Activated B cell treated with CpG ODN at 0.5 μM for 24 hours (primary cell): Measurements from ENCODE around the gene TM9SF2. TPM values are rescaled to one million over a fixed set of nuclear protein-coding genes. Genes with fewer than 3 reads are reported as not detected.

Source experiments
- ATAC-seq: fragments of 200-7000 bp; cut with Tn5 transposase; one replicate; pipeline ENCODE4 v1.10.0; 2021; ENCODE audit warnings: low read depth, mild to moderate bottlenecking, moderate library complexity
- CTCF ChIA-PET: fragments of 350-600 bp; sonication (Branson Sonifier 250); formaldehyde crosslinking; loops from one replicate; lab custom pipeline; 2021; ENCODE audit warnings: antibody characterized with exemption; lab: Charles Lee
- POLR2A ChIA-PET: fragments of 350-600 bp; sonication (Branson Sonifier 250); formaldehyde crosslinking; loops from one replicate; lab custom pipeline; 2021; ENCODE audit warnings: antibody characterized with exemption; lab: Charles Lee
- DNase-seq: peaks from one replicate; pipeline ENCODE4 v3.0.0; 2022
- H3K27ac Mint-ChIP-seq: one replicate; pipeline ENCODE4 v1.8.0; 2020; ENCODE audit warnings: mixed read lengths
- H3K27me3 Mint-ChIP-seq: one replicate; pipeline ENCODE4 v1.8.0; 2021; ENCODE audit warnings: mixed read lengths
- H3K36me3 Mint-ChIP-seq: one replicate; pipeline ENCODE4 v1.8.0; 2021; ENCODE audit warnings: low read depth, mixed read lengths
- H3K4me1 Mint-ChIP-seq: one replicate; pipeline ENCODE4 v1.8.0; 2021; ENCODE audit warnings: mixed read lengths
- H3K4me3 Mint-ChIP-seq: one replicate; pipeline ENCODE4 v1.8.0; 2020; ENCODE audit warnings: mild to moderate bottlenecking, mixed read lengths
- H3K9me3 Mint-ChIP-seq: one replicate; pipeline ENCODE4 v1.8.0; 2020; ENCODE audit warnings: mixed read lengths
- intact Hi-C: fragments of 100-400 bp; cut with micrococcal nuclease; formaldehyde crosslinking; loops from one replicate; pipeline ENCODE4 v1.15.1; 2024
- total RNA-seq: library from RNA; stranded (reverse); gene quantifications from 2 replicates; pipeline ENCODE4 v1.2.3, GENCODE V29; 2022
- TF ChIP-seq, protein P1 (sequence below): fragments of 200-600 bp; IDR thresholded peaks from one replicate; pipeline ENCODE4 v1.8.0; 2022; ENCODE audit warnings: antibody characterized with exemption, mild to moderate bottlenecking

Gene TM9SF2
- total RNA-seq, 1 donor from 2014 or later: 76.0 TPM

DNA sequence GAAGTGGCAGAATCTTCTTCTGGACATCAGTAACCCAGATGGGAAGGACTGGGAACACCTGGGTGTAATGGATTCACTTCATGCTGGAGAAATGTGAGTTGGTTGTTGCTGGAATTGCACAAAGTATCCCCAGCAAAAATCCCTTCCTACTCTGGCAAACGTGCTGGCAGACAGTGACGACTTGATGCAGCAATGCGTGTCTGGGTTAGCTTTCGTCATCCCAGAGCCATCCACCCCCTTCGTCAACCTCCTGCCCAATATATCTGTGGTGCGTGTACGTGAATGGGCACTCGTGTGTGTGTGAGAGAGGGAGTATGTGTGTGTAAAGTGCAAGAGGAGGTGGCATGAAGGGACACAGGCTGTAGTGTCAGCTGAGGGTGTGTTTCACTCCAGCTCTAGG, 70.9 kb downstream of the TM9SF2 start:
- Mint-ChIP-seq H3K4me3 (no peak overlapping the region), H3K27me3 (no peaks in the 10 kb centered on the region), H3K4me1 (peaks cover 2% of the 10 kb centered on the region), H3K9me3 (peaks cover 8% of the 10 kb centered on the region), H3K36me3 (peaks cover 2% of the 10 kb centered on the region), H3K27ac (no peak overlapping the region)
- TF ChIP-seq, protein P1, sequence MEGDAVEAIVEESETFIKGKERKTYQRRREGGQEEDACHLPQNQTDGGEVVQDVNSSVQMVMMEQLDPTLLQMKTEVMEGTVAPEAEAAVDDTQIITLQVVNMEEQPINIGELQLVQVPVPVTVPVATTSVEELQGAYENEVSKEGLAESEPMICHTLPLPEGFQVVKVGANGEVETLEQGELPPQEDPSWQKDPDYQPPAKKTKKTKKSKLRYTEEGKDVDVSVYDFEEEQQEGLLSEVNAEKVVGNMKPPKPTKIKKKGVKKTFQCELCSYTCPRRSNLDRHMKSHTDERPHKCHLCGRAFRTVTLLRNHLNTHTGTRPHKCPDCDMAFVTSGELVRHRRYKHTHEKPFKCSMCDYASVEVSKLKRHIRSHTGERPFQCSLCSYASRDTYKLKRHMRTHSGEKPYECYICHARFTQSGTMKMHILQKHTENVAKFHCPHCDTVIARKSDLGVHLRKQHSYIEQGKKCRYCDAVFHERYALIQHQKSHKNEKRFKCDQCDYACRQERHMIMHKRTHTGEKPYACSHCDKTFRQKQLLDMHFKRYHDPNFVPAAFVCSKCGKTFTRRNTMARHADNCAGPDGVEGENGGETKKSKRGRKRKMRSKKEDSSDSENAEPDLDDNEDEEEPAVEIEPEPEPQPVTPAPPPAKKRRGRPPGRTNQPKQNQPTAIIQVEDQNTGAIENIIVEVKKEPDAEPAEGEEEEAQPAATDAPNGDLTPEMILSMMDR: no peak
- POLR2A ChIA-PET: no interaction called here
- no peak for DNase-seq
- no peak for ATAC-seq
- CTCF ChIA-PET: interaction anchor here (0.5 kb wide), 1 partner anchor 15 kb away, joined by 3 read pairs; no protein-coding TSS in a partner anchor
- intact Hi-C loops: no loop called here

- ATAC-seq: no peak
- Mint-ChIP-seq H3K27me3 (no peaks in the 10 kb centered on the region), H3K4me3 (no peak overlapping the region), H3K4me1 (peaks cover 2% of the 10 kb centered on the region), H3K9me3 (peaks cover 8% of the 10 kb centered on the region), H3K27ac (peak overlapping the region; percentile 2), H3K36me3 (peaks cover 2% of the 10 kb centered on the region)
- DNase-seq: no peak
- ChIA-PET CTCF (no interaction called here), POLR2A (no interaction called here)
- intact Hi-C loops: no loop called here
- TF ChIP-seq, protein P1: no peak
Observed at GRCh38 chr13:99572921-99573320, 71.6 kb downstream of the TM9SF2 start.

GRCh38 chr13:99575376-99576120, 74.3 kb downstream of the TM9SF2 start:
- Mint-ChIP-seq H3K36me3 (no peaks in the 10 kb centered on the region), H3K9me3 (no peaks in the 10 kb centered on the region), H3K4me1 (peaks cover 2% of the 10 kb centered on the region), H3K4me3 (no peak overlapping the region), H3K27ac (no peak overlapping the region), H3K27me3 (no peaks in the 10 kb centered on the region)
- CTCF ChIA-PET: no interaction called here
- intact Hi-C loops: no loop called here
- DNase-seq (no peak), ATAC-seq (no peak)
- POLR2A ChIA-PET: no interaction called here
- TF ChIP-seq, protein P1: no peak

DNA sequence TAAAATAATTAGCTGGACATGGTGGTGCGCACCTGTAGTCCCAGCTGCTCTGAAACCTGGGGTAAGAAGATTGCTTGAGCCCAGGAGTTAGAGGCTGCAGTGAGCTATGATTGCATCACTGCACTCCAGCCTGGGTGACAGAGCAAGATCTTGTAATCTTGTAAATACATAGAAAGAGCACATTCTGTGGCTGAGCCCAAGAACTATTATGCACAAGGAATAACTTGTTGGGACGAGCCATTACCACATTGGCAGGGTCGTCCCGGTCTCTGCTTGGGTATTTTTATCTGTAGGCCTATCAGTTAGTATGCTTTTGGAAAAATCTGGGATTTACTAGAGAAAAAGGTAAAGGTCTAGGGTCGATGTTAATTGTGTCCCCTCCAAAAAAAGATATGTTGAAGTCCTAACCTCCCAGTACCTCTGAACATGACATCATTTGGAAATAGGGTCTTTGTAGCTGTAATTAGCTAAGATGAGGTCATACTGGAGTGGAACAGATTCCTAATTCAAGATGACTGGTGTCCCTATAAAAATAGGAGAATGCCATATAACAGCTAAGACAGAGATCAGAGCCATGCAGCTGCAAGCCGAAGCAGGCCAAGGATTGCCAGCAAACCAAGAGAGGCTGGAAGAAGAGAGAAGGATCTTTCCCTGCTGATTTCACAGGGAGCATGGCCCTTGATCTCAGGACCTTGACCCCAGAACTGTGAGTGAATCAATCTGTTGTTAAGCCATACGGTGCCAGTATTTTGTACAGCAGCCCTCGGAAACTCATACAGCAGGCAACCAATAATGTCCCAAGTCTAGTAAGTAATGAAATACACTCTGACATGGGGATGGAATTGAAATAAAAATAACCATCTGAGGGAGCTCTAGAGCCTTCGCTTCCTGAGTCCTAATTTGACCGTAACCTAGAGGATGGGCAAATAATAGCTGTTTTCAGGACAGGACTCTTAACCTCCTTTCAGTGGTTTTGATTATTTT, 77.0 kb downstream of the TM9SF2 start:
- Mint-ChIP-seq H3K27me3 (no peaks in the 10 kb centered on the region), H3K4me1 (peaks cover 2% of the 10 kb centered on the region), H3K36me3 (no peaks in the 10 kb centered on the region), H3K4me3 (no peak overlapping the region), H3K27ac (no peak overlapping the region), H3K9me3 (no peaks in the 10 kb centered on the region)
- ChIA-PET CTCF (no interaction called here), POLR2A (no interaction called here)
- intact Hi-C loops: no loop called here
- TF ChIP-seq, protein P1: no peak
- DNase-seq: no peak
- no peak for ATAC-seq
